UCSD-AML1 (cell line): Measurements from ENCODE around the gene CCSER1.
"Not testable (repeated sequence)": the region's sequence is repeated elsewhere in the genome, so short reads cannot be mapped to it uniquely, and the experiment has no call there.

Source experiments
- DNase-seq: peaks from one replicate; lab custom pipeline; 2025; ENCODE audit not compliant: unreplicated experiment; lab: John Stamatoyannopoulos, UW

The CCSER1 gene

GRCh38 chr4:90281541-90282355 is 154.6 kb downstream of the CCSER1 start:
- DNase-seq, result no peak

GRCh38 chr4:90290345-90290744 is 163.2 kb downstream of the CCSER1 start:
- DNase-seq, result no peak

GRCh38 chr4:90292438-90292837 is 165.2 kb downstream of the CCSER1 start:
- no peak for DNase-seq

GRCh38 chr4:90293320-90293719 is 166.1 kb downstream of the CCSER1 start:
- DNase-seq, result no peak

GRCh38 chr4:90299373-90299772 is 172.2 kb downstream of the CCSER1 start:
- DNase-seq, result no peak

GRCh38 chr4:90306810-90307209 is 179.6 kb downstream of the CCSER1 start:
- DNase-seq, result no peak

GRCh38 chr4:90317140-90317539 is 189.9 kb downstream of the CCSER1 start:
- DNase-seq, result not testable (repeated sequence)

- DNase-seq, result no peak
Measured at GRCh38 chr4:90317785-90318184, 190.6 kb downstream of the CCSER1 start.

GRCh38 chr4:90318193-90318592 is 191.0 kb downstream of the CCSER1 start:
- no peak for DNase-seq

GRCh38 chr4:90328558-90328957 is 201.4 kb downstream of the CCSER1 start:
- no peak for DNase-seq

- DNase-seq, result no peak
Measured at GRCh38 chr4:90330546-90330945, 203.4 kb downstream of the CCSER1 start.

GRCh38 chr4:90345549-90346215 is 218.5 kb downstream of the CCSER1 start:
- no peak for DNase-seq

- no peak for DNase-seq
Measured at GRCh38 chr4:90349636-90350035, 222.4 kb downstream of the CCSER1 start.

GRCh38 chr4:90357117-90357710 is 230.0 kb downstream of the CCSER1 start:
- DNase-seq, result no peak

- no peak for DNase-seq
Measured at GRCh38 chr4:90375081-90375480, 247.9 kb downstream of the CCSER1 start.

GRCh38 chr4:90393215-90393614 is 266.0 kb downstream of the CCSER1 start:
- no peak for DNase-seq

GRCh38 chr4:90403781-90404180 is 276.6 kb downstream of the CCSER1 start:
- DNase-seq, result no peak

GRCh38 chr4:90407897-90408296 is 280.7 kb downstream of the CCSER1 start:
- not testable (repeated sequence) for DNase-seq

GRCh38 chr4:90412786-90413185 is 285.6 kb downstream of the CCSER1 start:
- not testable (repeated sequence) for DNase-seq

- no peak for DNase-seq
Measured at GRCh38 chr4:90415116-90415515, 287.9 kb downstream of the CCSER1 start.

- no peak for DNase-seq
Measured at GRCh38 chr4:90419124-90419711, 292.0 kb downstream of the CCSER1 start.

GRCh38 chr4:90421161-90421560 is 294.0 kb downstream of the CCSER1 start:
- DNase-seq, result no peak
